ENCODE measurements around the gene MRTO4. TPM values are rescaled to one million over a fixed set of nuclear protein-coding genes. Genes with fewer than 3 reads are reported as not detected.
"Not testable (repeated sequence)": the region's sequence is repeated elsewhere in the genome, so short reads cannot be mapped to it uniquely, and the experiment has no call there.

Gene MRTO4
- total RNA-seq, 1 donor from 2014 or later, result 33.5 TPM

GRCh38 chr1:19222979-19223824 is 28.4 kb upstream of the MRTO4 start:
- DNase-seq (ENCODE audit: low spot score), result no peak

GRCh38 chr1:19229229-19229628 is 22.4 kb upstream of the MRTO4 start:
- DNase-seq (ENCODE audit: low spot score), result no peak

- no peak for DNase-seq (ENCODE audit: low spot score)
Observed at GRCh38 chr1:19229828-19230325, 21.7 kb upstream of the MRTO4 start.

- DNase-seq (ENCODE audit: low spot score), result peak; percentile 79
Observed at GRCh38 chr1:19231736-19232523, 19.7 kb upstream of the MRTO4 start.

- DNase-seq (ENCODE audit: low spot score), result no peak
Observed at GRCh38 chr1:19232524-19232846, 19.1 kb upstream of the MRTO4 start.

- peak; percentile 51 for DNase-seq (ENCODE audit: low spot score)
Observed at GRCh38 chr1:19234224-19234623, 17.4 kb upstream of the MRTO4 start.

- no peak for DNase-seq (ENCODE audit: low spot score)
Observed at GRCh38 chr1:19239876-19240275, 11.7 kb upstream of the MRTO4 start.

- no peak for DNase-seq (ENCODE audit: low spot score)
Observed at GRCh38 chr1:19240673-19241538, 10.7 kb upstream of the MRTO4 start.

- DNase-seq (ENCODE audit: low spot score), result no peak
Observed at GRCh38 chr1:19250629-19251304, 838 bp upstream of the MRTO4 start.

GRCh38 chr1:19254416-19254815 is 2.8 kb downstream of the MRTO4 start:
- no peak for DNase-seq (ENCODE audit: low spot score)

GRCh38 chr1:19255288-19255687 is 3.7 kb downstream of the MRTO4 start:
- DNase-seq (ENCODE audit: low spot score), result no peak

GRCh38 chr1:19256301-19256700 is 4.7 kb downstream of the MRTO4 start:
- DNase-seq (ENCODE audit: low spot score), result not testable (repeated sequence)

GRCh38 chr1:19257178-19257914 is 5.7 kb downstream of the MRTO4 start:
- DNase-seq (ENCODE audit: low spot score), result no peak

GRCh38 chr1:19258353-19258752 is 6.7 kb downstream of the MRTO4 start:
- no peak for DNase-seq (ENCODE audit: low spot score)

- DNase-seq (ENCODE audit: low spot score), result no peak
Observed at GRCh38 chr1:19260211-19261138, 8.9 kb downstream of the MRTO4 start.

- no peak for DNase-seq (ENCODE audit: low spot score)
Observed at GRCh38 chr1:19262047-19262446, 10.4 kb downstream of the MRTO4 start.

GRCh38 chr1:19262744-19263143 is 11.1 kb downstream of the MRTO4 start:
- DNase-seq (ENCODE audit: low spot score), result no peak

GRCh38 chr1:19268445-19268844 is 16.8 kb downstream of the MRTO4 start:
- no peak for DNase-seq (ENCODE audit: low spot score)
